ENCODE data around the gene WDCP.

DNA sequence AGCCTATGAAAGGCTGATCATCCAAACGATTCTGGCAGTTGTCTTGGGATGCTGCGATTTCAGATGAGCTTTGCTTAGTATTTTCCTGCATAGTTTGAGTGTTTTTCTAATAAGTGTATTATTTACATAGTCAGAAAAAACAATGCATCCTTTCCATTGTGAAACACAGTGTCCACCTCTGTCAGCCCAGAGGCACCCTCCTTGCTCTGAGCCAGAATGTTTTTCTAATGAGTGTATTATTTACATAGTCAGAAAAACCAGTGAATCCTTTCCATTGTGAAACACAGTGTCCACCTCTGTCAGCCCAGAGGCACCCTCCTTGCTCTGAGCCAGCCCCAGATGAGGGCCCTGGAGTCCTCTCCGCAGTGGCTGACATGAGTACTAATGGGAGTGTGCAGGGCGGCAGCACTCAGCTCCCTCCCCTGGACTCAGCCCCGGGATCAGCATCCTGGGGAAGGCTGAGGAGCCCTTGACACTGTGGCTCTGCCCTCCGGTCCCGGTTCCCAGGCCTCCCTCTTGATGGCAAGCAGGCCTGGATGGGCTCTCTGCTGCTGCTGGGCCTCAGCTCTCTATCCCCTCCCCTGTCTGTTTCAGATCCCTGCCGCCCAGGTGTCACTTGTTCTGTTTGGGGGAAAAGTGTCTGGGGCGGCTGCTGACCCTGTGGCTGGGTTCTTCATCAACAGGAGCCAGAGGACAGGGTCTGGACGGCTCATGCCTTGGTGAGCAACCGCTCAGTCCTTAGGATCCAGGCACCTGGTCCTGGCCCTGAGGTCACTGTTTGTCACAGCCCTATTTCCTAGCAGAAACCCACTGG is 31.4 kb downstream of the WDCP start:
- TF ChIP-seq, protein P1, sequence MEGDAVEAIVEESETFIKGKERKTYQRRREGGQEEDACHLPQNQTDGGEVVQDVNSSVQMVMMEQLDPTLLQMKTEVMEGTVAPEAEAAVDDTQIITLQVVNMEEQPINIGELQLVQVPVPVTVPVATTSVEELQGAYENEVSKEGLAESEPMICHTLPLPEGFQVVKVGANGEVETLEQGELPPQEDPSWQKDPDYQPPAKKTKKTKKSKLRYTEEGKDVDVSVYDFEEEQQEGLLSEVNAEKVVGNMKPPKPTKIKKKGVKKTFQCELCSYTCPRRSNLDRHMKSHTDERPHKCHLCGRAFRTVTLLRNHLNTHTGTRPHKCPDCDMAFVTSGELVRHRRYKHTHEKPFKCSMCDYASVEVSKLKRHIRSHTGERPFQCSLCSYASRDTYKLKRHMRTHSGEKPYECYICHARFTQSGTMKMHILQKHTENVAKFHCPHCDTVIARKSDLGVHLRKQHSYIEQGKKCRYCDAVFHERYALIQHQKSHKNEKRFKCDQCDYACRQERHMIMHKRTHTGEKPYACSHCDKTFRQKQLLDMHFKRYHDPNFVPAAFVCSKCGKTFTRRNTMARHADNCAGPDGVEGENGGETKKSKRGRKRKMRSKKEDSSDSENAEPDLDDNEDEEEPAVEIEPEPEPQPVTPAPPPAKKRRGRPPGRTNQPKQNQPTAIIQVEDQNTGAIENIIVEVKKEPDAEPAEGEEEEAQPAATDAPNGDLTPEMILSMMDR (IDR thresholded peaks at IDR 0.05), result no peak
- no peak for TF ChIP-seq POLR2A (IDR thresholded peaks at IDR 0.05)

All from right lobe of liver (tissue), 4 donors.